Embryonic facial prominence (tissue), 1 donor: ENCODE results near the gene PPAN.

ENCODE experiments used
- DNase-seq: peaks from one replicate; pipeline ENCODE4 v3.0.0-alpha.2; 2016; ENCODE audit errors: extremely low spot score

PPAN gene

DNA sequence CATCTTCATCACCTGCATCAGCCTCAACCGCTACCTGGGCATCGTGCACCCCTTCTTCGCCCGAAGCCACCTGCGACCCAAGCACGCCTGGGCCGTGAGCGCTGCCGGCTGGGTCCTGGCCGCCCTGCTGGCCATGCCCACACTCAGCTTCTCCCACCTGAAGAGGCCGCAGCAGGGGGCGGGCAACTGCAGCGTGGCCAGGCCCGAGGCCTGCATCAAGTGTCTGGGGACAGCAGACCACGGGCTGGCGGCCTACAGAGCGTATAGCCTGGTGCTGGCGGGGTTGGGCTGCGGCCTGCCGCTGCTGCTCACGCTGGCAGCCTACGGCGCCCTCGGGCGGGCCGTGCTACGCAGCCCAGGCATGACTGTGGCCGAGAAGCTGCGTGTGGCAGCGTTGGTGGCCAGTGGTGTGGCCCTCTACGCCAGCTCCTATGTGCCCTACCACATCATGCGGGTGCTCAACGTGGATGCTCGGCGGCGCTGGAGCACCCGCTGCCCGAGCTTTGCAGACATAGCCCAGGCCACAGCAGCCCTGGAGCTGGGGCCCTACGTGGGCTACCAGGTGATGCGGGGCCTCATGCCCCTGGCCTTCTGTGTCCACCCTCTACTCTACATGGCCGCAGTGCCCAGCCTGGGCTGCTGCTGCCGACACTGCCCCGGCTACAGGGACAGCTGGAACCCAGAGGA is 7.9 kb downstream of the PPAN start:
- DNase-seq = no peak

- no peak for DNase-seq
These were observed 8.7 kb downstream of the PPAN start for GRCh38 chr19:10114651-10115391.

DNA sequence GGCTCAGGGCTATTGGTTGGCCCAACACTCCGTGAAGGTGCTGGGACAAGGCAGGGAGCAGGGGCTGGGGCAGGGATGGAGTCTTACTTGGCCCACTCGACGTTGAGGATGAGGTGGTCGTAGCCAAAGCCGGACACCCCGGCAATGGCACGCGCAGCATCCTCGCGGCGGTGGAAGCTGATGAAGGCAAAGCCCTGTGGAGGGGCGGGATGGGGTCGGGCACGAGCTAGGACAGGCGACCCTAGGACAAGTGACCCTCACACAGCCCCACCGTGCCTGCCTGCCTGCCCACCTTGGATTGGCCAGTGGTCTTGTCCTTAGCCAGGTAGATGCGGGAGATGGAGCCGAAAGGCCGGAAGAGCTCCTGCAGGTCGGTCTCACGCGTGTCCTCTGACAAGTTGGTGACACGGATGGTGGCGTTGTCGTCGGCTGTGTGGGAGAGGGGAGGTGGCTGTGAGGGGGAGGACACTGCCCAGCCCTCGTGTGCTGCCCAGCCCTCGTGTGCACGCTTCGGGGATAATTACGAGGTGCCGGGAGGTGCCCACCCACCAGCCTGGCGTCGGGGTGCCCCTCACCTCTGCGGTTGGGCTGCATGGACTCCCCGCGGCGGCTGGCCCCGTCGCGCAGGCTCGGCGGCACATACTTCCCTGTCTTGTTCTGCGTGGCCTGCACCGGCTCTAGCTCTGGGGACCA is 9.4 kb downstream of the PPAN start:
- no peak for DNase-seq

DNA sequence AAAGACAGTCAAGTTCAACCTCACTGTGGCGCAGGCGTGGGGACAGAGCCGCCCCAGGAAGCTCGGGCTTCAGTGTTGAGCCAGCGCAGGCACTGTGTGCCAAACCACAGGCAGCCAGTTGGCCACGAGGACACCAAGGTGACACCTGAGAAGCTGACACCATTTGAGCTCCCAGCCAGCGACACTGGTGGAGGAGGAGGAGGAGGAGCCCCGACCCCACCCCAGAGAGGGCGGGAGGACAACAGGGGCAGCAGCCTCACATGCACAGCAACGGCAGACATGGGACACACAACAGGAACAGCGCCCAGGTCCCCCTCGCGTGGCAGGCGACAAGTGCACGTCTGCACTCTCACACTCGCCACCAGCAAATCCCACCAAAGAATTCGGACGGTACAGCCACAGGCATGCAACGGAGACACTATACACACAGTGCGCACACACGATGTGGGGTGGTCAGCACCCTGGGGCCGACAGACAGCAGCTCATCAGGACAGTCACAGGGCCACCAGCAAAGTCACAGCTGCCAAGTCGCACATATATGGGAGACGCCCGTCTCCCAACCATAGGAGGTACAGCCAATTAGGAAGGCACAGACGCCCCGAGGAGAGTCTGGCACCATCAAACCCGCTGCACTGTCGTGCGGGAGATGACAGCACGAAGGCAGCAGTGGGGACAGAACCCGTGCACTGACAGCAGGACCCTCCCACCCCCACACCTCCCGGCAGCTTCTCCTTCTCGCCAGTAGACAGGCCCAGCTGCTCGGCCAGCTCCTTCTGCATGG is 10.1 kb downstream of the PPAN start:
- no peak for DNase-seq

DNA sequence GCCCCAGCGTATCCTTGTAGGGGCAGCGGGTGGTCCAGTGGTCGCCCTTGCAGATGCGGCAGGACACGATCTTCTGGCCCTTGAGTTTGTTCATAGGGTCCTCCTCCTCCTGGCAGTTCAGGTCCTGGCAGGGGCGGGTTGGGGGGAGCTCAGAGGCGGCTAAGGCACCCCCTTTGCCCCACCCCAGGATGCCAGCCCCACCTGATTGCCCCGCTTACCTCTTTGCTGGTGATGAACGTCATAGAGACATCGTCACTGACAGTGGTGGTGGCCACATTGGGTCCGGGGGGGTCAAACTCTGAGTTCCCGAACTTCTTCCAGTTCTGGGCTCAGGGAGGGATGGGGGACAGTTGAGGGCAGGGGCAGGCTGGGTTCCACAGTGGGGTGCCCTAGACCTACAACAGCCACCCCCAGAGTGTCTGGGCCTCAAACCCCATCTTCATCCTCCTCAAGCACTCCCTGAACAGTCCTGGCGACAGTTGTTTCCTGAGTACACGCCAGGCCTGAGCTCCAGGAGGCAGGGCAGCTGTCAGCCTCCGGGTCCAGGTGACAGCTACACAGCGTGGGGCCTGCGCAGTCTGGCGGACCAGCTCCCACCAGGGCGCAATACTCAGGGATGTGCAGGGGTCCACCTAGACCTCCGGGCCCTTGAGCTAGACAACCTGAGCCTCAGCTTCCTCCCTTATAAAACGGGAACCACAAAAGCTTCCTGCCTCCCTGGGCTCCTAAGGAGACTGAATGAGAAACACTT is 10.9 kb downstream of the PPAN start:
- DNase-seq = no peak

GRCh38 chr19:10118960-10119359 is 12.8 kb downstream of the PPAN start:
- no peak for DNase-seq

GRCh38 chr19:10120538-10121189 is 14.5 kb downstream of the PPAN start:
- DNase-seq = no peak

DNA sequence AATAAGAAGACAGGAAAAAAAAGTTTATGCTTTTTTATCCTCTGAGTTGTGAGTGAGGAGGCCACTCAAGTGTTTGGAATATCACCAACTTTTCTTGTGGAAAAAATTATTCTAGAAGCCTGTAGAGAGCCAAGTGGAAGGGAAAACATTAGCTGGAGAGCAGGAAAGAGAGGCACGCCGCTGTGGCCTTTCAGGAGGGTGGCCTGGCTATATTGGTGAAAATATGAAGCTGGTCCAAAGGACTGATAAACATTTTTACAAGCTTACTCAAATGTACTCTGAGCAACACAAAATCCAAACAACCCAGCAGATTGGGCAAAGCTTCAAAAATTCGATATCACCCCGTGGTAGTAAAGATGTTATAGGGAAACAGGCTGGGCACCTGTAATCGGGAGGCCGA is 15.9 kb downstream of the PPAN start:
- no peak for DNase-seq

GRCh38 chr19:10124429-10124828 is 18.3 kb downstream of the PPAN start:
- no peak for DNase-seq

DNA sequence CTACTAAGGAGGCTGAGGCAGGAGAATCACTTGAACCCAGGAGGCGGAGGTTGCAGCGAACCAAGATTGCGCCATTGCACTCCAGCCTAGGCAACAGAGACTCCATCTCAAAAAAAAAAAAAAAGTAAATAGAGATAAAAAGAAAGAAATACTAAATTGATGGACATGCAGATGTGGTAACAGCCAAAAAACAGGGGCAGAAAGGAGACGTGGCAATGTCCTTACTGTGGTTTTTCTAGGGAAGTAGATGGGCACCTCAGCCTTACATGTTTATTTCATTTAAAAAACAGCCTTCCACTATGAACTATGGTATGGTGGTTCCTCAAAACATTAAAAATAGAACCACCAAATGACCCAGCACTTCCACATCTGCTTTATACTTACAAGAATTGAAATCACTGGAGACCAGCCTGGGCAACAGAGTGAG is 20.1 kb downstream of the PPAN start:
- DNase-seq = no peak

DNA sequence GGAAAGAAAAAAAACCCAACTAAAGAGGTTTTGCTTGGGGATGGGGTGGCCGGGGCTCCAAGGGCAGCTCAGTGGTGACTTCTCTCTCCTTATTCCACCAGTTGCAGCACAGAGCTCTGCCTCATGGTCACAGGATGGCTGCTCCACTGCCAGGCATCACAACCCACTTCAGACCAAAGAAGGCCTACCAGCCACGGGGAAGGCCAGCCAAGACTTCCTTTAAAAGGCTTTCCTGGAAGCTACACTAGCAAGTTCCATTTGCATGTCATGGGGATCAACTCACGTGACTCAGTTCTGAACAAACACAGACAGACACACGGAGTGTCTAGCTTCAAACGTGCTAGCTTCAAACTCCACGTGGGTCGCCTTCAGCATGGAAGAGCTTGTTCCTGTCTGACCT is 26.7 kb downstream of the PPAN start:
- no peak for DNase-seq

DNA sequence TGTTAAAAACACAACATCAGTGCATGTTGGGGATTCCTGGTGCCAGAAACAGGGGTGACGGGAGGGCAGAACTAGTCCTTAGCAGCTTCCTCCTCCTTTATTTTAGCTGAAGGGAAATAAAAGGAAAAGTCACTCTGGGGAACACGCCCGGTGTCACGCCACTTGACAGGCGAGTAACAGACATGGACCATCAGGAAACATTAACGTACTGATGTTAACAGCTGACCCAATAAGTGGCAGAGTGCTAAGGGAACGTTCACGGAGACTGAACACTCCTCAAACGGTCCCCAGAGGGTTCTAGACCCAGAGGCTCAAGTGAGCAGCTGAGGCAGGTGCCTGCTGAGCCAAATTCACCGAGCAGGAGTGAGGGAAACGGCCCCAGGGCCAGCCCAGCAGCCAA is 27.4 kb downstream of the PPAN start:
- DNase-seq = no peak

DNA sequence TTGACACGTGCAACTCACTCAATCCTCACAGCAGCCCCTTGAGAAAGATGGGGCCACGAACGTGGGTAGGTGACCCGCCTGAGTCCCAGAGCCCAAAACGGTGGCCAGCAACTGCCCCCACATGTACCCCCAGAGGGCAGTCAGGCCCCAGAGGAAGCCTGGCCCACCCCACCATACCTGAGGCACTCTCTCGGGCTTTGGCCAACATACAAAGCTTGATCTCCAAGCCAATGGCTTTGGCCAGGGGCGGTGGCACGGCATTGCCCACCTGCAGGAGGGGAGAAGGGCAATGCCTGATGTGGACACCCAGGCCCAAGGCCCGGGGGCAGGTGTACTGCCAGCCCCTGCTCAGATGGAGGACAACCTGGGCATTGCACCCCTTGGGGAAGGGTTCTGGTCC is 27.9 kb downstream of the PPAN start:
- no peak for DNase-seq

DNA sequence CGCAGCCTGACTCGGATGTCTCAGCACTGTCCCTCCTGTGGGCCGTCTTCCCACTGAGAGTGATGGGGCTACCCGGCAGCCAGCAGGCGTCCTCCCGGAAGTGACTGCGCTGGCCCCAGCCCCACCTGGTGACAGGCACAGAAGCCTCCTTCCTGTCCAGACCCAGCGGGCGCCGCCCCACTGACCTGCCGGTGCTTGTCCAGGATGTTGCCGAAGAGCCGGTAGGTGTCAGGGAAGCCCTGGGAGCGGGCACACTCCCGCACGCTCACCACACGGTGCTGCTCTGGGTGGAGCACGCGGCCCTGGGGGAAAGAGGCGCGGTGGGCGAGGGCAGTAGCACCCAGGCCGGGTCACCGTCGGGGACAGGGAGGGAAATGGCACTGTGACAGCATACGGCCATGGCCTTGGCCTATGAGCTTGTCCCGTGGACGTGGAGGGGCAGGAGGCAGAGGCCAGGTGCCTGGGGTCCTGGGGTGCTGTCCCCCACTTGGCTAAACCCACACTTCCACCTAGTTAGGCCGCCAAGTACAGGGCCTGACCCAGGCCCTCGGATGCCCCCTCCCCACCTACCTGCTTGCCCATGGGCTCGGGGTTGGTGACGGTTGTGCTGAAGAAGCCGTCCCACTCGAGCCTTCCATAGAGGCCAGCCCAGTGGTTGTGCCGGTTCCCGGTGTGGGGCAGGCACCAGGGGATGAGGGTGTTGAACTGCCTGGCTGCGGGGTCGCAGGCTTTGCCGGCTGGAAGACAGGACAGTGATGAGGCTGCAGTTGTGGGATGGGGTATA is 29.6 kb downstream of the PPAN start:
- no peak for DNase-seq

GRCh38 chr19:10136936-10137335 is 30.8 kb downstream of the PPAN start:
- no peak for DNase-seq

GRCh38 chr19:10137751-10138682 is 31.9 kb downstream of the PPAN start:
- no peak for DNase-seq

GRCh38 chr19:10138879-10139795 is 33.0 kb downstream of the PPAN start:
- DNase-seq = no peak

DNA sequence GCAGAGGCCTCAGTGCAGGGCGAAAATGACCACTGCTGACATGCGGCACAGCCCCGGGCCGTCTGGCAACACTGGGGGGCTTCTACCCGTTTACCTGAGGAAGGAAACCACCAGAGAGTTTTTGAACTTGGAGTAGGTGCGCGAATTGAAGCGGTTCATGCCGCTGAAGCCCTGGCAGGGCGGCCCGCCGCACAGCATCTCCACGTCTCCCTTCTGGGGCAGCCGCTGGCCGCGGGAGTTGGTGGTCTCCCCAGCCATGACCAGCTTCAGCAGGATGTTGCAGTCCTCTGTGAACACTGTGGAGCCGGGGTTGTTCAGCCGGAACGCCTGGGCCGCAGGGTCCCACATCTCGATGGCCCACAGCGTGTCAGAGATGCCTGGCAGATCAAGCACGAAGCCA is 33.8 kb downstream of the PPAN start:
- DNase-seq = no peak
